GM12891 (cell line): ENCODE measurements around the gene CAMK1D.

Source experiments
- PAX5 ChIP-seq: IDR thresholded peaks from 2 replicates; pipeline ENCODE4 v1.6.1; 2011; ENCODE audit warnings: low read length, moderate library complexity, mild to moderate bottlenecking; ENCODE audit not compliant: insufficient read depth, severe bottlenecking
- POLR2A ChIP-seq: IDR thresholded peaks from 2 replicates; pipeline ENCODE4 v1.6.1; 2011; ENCODE audit warnings: low read depth, low read length, control low read depth
- POLR2AphosphoS5 ChIP-seq: IDR thresholded peaks from 2 replicates; pipeline ENCODE4 v1.6.1; 2011; ENCODE audit warnings: low read depth, low read length, control low read depth
- POU2F2 ChIP-seq: IDR thresholded peaks from 2 replicates; pipeline ENCODE4 v1.6.1; 2011; ENCODE audit warnings: low read depth, mild to moderate bottlenecking, control low read depth, low read length, moderate library complexity
- SPI1 ChIP-seq: IDR thresholded peaks from 2 replicates; pipeline ENCODE4 v1.6.1; 2011; ENCODE audit warnings: low read depth, low read length, control low read depth
- TAF1 ChIP-seq: IDR thresholded peaks from 2 replicates; pipeline ENCODE4 v1.6.1; 2011; ENCODE audit warnings: low read depth, low read length, control low read depth

GRCh38 chr10:12589791-12590190 lies 240.4 kb downstream of the CAMK1D start:
- TF ChIP-seq POLR2AphosphoS5 (no peak), TAF1 (no peak), POLR2A (no peak), SPI1 (no peak), PAX5 (no peak), POU2F2 (no peak)
